Measurements from ENCODE around the gene NPAS3. TPM values are rescaled to one million over a fixed set of nuclear protein-coding genes. Genes with fewer than 3 reads are reported as not detected.

The NPAS3 gene
- total and polyA plus RNA-seq, 2 of the 8 experiments (the other 6 are each of a cell fraction or from before 2014, with no cell fraction given), result 0.11 to 0.60 TPM

DNA sequence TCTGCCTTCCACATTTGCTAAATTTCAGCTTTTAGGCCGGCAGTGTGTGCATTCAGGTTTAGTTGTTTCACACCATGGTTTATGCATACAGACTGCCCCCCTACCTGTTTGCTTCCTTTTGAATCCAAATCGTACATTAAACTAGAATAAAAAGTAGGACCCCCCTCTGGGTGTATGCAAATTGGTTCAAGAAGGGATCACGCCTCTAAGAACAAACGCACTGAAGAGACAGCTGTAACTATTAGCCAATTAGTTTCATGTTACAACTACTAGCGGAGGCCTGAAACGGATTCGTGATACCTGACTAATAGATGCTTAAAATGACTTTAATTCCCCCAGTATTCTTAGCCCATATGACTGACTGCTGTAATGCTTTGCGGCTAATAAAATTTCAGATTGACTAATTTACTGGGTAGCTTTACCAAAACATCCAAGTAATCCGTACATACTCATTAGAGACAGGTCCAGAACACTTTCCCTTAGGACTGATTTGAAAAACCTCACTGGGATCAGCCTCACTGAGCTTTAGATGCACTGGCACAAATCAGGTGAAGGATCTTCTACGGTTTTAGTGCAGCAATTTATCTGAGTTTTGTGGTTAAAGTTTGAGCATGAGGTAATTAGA lies 411.8 kb downstream of the NPAS3 start (continued):
- TF ChIP-seq, protein P1, sequence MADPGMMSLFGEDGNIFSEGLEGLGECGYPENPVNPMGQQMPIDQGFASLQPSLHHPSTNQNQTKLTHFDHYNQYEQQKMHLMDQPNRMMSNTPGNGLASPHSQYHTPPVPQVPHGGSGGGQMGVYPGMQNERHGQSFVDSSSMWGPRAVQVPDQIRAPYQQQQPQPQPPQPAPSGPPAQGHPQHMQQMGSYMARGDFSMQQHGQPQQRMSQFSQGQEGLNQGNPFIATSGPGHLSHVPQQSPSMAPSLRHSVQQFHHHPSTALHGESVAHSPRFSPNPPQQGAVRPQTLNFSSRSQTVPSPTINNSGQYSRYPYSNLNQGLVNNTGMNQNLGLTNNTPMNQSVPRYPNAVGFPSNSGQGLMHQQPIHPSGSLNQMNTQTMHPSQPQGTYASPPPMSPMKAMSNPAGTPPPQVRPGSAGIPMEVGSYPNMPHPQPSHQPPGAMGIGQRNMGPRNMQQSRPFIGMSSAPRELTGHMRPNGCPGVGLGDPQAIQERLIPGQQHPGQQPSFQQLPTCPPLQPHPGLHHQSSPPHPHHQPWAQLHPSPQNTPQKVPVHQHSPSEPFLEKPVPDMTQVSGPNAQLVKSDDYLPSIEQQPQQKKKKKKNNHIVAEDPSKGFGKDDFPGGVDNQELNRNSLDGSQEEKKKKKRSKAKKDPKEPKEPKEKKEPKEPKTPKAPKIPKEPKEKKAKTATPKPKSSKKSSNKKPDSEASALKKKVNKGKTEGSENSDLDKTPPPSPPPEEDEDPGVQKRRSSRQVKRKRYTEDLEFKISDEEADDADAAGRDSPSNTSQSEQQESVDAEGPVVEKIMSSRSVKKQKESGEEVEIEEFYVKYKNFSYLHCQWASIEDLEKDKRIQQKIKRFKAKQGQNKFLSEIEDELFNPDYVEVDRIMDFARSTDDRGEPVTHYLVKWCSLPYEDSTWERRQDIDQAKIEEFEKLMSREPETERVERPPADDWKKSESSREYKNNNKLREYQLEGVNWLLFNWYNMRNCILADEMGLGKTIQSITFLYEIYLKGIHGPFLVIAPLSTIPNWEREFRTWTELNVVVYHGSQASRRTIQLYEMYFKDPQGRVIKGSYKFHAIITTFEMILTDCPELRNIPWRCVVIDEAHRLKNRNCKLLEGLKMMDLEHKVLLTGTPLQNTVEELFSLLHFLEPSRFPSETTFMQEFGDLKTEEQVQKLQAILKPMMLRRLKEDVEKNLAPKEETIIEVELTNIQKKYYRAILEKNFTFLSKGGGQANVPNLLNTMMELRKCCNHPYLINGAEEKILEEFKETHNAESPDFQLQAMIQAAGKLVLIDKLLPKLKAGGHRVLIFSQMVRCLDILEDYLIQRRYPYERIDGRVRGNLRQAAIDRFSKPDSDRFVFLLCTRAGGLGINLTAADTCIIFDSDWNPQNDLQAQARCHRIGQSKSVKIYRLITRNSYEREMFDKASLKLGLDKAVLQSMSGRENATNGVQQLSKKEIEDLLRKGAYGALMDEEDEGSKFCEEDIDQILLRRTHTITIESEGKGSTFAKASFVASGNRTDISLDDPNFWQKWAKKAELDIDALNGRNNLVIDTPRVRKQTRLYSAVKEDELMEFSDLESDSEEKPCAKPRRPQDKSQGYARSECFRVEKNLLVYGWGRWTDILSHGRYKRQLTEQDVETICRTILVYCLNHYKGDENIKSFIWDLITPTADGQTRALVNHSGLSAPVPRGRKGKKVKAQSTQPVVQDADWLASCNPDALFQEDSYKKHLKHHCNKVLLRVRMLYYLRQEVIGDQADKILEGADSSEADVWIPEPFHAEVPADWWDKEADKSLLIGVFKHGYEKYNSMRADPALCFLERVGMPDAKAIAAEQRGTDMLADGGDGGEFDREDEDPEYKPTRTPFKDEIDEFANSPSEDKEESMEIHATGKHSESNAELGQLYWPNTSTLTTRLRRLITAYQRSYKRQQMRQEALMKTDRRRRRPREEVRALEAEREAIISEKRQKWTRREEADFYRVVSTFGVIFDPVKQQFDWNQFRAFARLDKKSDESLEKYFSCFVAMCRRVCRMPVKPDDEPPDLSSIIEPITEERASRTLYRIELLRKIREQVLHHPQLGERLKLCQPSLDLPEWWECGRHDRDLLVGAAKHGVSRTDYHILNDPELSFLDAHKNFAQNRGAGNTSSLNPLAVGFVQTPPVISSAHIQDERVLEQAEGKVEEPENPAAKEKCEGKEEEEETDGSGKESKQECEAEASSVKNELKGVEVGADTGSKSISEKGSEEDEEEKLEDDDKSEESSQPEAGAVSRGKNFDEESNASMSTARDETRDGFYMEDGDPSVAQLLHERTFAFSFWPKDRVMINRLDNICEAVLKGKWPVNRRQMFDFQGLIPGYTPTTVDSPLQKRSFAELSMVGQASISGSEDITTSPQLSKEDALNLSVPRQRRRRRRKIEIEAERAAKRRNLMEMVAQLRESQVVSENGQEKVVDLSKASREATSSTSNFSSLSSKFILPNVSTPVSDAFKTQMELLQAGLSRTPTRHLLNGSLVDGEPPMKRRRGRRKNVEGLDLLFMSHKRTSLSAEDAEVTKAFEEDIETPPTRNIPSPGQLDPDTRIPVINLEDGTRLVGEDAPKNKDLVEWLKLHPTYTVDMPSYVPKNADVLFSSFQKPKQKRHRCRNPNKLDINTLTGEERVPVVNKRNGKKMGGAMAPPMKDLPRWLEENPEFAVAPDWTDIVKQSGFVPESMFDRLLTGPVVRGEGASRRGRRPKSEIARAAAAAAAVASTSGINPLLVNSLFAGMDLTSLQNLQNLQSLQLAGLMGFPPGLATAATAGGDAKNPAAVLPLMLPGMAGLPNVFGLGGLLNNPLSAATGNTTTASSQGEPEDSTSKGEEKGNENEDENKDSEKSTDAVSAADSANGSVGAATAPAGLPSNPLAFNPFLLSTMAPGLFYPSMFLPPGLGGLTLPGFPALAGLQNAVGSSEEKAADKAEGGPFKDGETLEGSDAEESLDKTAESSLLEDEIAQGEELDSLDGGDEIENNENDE (IDR thresholded peaks at IDR 0.05; ENCODE audit: insufficient replicate concordance, low read length), result no peak
- TF ChIP-seq CBX5 (IDR thresholded peaks at IDR 0.05; ENCODE audit: low read depth, low read length) (no peak), TAF1 (IDR thresholded peaks at IDR 0.05; ENCODE audit: low read depth, low read length) (no peak), BACH1 (IDR thresholded peaks at IDR 0.05; ENCODE audit: low read length) (no peak), CHD1 (IDR thresholded peaks at IDR 0.05; ENCODE audit: low read depth, low read length) (no peak), TCF12 (IDR thresholded peaks at IDR 0.05; ENCODE audit: low read depth, low read length) (no peak), CEBPB (IDR thresholded peaks at IDR 0.05; ENCODE audit: low read depth, low read length) (no peak)

All from H1 (cell line).